ENCODE measurements around the gene THTPA.

The THTPA gene

DNA sequence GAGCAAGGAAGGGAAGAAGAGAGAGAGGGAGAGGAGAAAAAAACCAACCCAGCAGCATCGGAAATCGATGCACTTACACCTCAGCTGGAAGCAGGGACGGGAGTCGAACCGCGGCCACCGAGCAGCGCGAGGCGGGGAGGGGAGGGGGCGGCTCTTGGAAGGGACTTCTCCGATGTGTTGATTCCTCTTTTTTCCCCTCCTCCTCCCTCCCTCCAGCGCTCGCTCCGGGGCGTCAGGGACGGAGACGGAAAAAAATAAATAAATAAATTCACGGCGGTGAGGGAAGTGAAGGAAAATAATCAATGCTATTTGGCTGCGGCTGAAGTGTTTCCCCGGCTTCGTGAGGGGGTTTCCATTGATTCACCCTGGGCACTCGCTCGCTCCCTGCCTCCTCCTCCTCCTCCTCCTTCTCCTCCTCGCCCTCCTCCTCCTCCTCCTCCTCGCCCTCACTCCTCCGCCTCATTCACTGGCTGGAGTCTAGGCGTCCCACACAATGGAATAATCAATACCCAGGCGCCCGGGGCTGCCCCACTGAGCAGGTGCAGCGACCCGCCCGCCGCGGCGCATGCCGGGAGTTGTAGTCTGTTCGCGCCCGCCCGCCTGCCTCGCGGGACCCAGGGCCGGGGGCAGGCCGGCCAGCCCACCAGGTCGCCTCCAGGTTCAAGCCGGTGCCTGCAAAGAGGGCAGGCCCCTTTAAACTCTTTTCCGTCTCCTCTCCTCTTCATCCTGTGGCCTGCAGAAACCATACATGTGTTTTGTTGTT lies 4.6 kb upstream of the THTPA start, which contains the start of gene ZFHX2:
ZFHX2 (minus strand) TSS at position 500 of the 763 bp plus-strand sequence. CDS start 16,440 bp downstream, outside the sequence.
- peak; percentile 38 to 39 for DNase-seq (ENCODE audit: low read depth in 2 of 2)

DNA sequence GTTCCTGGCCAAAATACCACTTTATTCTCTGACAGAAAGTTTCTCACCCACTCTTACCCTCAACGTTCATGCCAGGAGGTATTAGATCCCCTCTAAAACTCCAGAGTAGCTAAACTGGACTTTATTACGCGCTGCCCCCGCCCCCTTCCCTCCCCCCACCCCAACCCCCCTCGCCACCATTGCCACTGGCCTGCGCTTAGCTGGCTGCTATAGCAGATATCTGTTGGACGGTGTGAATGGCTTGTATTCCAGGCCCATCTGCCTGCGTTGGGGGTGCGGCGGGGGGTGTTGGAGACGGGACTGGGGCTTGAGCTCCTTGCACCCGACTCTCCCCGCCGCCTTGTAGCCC lies 564 bp upstream of the THTPA start:
- no peak for DNase-seq (ENCODE audit: low read depth in 2 of 2)

DNA sequence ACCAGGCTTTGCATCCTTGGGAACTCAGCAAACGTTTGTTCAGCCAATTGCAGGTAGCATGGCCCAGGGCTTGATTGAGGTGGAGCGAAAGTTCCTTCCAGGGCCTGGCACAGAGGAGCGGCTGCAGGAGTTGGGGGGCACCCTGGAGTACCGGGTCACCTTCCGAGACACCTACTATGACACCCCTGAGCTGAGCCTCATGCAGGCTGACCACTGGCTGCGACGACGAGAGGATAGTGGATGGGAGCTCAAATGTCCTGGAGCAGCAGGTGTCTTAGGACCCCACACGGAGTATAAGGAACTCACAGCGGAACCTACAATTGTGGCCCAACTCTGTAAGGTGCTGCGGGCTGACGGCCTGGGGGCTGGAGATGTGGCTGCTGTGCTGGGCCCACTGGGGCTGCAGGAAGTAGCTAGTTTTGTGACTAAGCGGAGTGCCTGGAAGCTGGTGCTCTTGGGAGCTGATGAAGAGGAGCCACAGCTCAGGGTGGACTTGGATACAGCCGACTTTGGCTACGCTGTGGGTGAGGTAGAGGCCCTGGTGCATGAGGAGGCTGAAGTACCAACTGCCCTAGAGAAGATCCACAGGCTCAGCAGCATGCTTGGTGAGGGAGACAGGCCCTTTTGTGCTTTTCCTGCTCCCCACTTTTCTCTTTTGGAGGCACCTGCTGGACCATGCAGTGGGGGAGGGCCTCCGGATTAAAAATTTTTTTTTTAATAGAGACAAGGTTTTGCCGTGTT lies 799 bp downstream of the THTPA start:
- DNase-seq (ENCODE audit: low read depth in 2 of 2): no peak

DNA sequence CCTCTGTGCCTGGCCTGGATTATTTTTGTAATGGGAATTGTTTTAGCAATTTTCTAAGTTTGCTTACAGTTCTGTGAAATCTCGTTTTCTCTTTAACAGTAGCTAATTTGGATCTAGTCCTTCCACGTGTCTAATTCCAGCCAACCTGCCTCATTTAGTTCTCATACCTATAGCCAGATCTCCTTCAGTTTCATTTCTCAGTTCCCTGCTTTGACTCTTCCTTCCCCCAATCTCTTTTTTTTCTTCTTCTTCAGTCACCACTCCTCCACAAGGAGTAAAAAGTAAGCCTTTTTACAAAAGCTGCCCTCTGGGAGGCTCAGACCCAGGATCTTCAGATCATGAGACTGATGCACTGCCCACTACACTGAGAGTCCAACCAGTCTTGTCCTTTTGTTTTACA lies 1.4 kb downstream of the THTPA start:
- no peak for DNase-seq (ENCODE audit: low read depth in 2 of 2)

DNA sequence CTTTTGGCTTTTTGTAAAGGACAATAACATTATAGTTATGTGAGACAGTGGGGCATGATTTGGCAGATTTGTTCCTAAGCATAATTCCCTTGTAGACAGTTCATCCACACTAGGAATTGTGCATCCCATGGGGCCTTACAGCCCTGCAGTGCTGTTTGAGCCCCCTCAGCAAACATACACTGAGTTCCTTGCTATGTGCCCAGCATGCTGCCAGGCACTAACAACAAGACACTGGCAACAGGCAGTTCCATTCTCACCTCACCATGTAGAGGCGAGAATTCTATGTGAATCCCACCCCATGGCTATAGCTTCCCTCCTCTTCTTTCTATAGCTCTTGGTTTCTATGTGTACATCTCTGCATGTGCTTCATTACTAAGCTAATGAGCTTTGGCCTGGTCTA lies 1.9 kb downstream of the THTPA start:
- no peak for DNase-seq (ENCODE audit: low read depth in 2 of 2)

DNA sequence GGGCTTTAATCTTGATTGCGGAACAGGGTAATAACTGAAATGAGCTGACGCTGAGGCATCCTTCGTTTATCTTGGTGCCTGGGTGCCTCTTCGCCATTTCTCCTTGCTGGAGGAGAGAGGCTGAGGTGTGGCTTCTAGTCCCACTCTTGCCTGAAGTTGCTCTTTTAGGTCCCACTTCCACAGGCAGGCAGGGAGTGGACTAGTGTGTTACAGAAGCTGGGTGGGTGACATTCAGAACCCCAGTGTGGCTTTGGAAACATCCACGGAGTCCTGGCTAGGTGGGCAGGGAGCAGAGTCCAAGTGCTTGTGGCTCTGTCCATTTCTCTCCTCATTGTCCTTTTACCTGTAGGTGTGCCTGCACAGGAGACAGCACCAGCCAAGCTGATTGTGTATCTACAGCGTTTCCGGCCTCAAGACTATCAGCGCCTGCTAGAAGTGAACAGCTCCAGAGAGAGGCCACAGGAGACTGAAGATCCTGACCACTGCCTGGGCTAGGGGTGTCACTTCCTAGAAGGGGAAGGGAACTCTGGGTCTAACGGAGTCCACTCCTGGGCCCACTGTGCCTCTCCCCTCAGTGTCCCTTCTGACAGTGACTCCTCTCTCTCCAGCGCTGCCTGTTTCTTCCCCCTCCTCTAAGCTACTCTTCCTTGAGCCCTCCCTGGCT lies 2.4 kb downstream of the THTPA start:
- DNase-seq (ENCODE audit: low read depth in 2 of 2): no peak

DNA sequence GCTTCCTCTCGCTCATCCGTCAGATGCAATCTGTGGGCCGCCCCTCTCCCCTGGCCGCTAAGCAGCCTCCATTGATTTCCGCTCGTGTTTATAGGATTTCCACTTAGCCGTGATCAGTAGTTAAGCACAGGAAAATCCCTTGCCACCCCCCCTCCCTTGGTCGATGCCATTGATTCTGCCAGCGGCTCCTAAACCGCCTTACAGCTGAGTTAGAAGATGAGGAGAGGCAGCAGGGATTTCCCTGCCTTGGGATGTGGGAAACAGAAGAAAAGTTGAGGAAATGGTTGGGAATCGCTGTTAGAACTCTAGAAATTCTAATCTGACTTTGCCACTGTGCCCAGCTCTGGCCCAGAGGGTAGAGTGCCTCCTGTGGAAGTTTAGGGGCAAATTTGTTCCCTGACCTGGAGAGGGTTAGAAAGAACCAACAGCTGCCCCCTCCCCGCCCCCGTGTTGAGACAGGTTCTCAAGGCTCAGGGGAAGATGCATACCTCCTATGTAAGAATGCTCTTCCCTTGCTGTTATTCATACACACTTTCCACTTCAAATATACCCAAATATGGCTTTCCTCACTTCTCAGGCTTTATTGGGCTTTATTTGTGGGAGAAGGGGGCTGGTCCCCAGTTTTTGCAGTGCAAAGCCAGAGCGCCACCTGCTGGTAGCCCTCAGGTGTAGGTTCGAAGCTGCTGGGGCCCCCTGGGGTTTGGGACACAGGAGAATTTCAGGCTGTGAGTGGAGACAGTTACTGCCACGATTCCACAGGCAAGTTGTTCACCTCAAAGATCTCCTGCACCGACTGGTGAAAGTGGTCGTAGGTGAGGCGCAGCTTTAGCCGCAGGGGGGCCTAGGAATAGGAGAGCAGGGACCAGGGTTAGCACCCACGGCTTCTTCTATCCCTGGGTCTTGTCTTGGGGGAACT lies 3.2 kb downstream of the THTPA start:
- DNase-seq (ENCODE audit: low read depth in 2 of 2): peak; percentile 15 to 54

DNA sequence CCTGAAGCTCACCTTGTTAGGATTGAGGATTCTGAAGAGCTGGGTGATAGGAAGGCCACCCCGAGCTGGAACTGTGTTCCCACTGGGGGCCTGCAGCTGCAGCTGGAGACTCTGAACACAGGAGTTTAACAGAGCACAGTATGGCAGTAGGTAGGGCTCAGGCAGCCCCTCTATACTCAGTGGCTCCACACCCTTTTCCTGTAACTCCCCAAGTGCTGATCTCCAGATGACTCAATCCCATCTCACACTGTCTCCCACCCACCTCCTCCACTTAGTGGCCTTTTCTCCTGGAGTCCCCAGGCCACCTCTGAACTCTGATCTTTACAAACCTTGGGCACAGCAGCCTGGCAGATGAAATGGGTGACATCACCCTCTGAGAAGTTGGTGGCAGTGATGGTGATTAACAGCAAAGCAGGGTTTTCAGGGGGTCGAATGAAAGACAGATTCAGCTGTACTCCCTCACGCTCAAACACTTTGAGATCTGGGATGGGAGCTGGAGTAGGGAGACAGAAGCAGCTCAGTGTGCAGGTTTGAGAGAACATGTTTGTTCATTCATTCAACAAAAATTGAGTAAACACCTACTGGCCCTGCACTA lies 4.0 kb downstream of the THTPA start:
- DNase-seq (ENCODE audit: low read depth in 2 of 2): no peak

DNA sequence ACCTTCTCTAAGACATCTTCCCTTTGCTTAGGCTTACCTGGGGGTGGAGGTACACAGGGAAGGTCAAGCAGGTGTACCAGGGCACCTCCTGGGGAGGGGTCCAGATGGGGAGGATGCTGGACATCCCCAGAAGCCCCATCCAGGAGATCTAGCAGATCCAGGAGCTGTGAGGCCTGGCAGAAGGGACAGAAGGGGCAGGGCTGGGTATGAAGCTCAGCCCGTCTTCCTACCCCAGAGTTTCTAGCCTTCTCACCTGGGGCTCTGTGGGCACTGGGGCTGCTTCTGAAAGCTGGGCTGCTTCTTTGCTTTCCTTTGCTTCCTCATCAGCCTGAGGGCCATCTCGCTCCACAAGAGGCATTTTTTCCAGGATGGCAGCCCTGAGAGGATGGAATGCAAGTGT lies 5.2 kb downstream of the THTPA start:
- no peak for DNase-seq (ENCODE audit: low read depth in 2 of 2)

DNA sequence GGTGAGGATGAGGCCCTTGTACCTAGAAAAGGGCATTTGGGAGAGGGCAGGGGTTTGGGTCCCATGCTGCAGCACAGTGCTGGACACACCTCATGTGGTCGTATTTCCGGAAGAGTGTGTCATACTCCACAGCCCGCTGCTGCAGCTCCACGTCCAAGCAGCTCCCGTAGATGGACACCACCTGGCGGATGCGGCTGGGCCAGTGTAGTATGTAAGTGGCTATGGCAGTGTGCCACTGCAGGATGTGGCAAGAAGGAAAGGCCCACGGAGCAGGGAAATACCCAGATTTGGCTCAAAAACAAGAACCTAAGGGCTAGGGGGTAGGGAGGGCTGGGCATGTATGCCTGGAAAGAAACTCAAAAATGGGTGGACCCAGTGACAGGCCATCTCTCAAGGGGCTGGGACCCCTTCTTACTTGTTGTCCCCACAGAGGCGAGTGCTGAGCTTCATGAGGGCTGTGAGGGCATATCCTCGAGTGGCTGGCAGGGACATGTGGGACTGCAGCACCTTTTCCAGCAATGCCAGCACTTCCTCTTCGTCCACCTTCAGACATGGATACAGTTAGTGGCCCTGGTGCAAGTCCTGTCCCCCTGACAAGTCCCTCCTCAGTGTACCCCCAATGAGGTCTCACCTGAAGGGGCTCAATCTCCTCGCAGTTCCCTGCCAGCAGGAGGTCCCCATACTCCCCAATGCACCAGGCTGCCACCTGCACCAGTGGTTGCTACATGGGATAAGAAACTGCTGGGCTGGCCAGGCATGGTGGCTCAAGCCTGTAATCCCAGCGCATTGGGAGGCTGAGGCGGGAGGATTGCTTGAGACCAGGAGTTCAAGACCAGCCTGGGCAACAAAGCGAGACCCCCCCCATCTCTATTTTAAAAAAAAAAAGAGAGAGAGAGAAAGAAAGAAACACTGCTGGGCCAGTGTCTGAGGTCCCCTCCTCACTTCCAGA lies 6.1 kb downstream of the THTPA start:
- DNase-seq (ENCODE audit: low read depth in 2 of 2): no peak

DNA sequence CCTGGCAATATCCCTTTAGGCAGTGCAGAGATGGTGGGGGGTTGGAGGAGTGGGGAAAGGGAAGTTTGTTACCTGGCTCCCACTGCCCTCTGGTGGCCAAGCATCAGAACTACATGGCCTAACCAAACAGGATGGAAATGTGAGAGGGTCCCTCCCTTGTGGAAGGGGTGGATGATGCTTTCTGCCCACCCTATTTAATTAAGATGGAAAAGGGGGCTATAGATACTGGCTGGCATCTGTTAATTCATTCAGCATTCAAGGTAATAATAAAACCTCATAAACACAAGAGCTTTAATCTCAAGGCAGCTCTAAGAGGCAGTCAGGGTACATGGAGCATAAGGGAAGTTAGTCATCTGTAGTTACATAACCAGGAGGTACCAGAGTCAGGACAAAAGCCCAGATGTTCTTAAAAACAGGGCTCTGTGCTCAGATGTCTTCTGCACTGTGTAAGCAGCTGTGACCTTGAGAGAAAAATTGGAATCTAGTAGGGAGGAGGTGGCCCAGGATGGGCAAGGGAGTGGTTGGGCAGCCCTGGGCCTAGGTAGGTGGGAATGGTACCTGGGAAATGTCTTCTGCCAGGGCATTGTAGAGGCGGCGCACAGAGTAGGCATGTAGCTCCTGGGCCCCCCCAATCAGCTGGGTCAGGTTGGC lies 6.9 kb downstream of the THTPA start:
- peak; percentile 23 to 39 for DNase-seq (ENCODE audit: low read depth in 2 of 2)

DNA sequence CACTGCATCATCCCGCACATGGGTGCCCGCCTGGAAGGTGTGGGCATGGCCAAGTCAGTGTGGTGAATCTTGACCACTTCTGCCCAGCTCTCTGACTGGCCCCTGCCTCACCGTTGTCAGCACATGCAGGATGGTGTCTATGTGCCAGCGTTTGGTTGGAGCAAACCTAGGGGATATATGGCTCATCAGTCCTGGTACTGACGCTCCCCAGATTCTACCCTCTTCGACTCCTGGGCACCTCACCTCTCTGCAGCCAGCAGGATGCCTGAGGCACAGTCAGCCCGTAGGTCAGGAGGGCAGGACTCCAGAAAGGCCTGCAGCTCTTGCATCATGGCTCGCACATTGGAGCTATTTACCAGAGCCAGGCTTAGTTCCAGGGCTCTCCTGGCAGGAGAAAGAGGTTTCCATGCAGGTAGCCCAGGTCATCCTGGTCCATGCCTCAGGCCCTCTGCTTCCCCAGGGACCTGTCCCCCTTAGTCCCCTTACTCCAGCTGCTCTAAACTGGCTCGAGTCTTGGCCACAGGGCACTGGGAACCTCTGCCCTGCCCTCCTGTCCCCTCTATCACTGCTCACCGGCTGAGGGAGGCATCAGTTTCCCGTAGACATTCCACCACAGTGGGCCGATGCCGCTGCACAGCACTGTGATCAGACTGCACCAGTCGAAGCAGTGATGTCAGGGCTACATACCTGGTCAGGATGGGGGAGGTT lies 7.6 kb downstream of the THTPA start:
- no peak for DNase-seq (ENCODE audit: low read depth in 2 of 2)

DNA sequence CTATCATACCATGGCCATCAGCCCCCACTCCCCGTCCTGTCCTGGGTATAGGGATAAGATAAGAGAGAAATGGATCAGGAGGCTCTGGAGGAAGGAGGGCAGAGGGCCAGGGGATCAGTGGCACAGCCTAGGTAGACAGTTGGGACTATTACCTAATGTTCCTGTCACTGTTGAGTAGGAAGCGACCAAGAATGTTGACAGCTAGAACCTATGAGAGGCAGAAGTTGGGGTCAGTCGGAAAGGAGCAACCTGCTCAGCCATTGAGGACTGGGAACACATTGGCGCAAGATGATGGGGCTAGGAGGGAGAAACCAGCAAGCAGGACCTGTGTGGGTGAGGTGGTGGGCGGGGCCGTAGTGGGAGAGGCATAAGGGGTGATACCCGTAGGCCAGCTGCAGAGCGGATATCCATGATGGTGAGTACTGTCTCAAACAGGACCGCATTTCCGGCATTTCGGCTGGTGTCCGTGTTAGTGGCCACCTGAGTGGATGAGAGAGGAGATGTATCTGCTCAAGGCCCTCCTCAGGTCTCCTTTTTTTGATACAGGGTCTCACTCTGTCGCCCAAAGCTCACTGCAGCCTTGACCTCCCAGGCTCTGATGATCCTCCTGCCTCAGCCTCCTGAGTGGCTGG lies 8.2 kb downstream of the THTPA start:
- DNase-seq (ENCODE audit: low read depth in 2 of 2): no peak

DNA sequence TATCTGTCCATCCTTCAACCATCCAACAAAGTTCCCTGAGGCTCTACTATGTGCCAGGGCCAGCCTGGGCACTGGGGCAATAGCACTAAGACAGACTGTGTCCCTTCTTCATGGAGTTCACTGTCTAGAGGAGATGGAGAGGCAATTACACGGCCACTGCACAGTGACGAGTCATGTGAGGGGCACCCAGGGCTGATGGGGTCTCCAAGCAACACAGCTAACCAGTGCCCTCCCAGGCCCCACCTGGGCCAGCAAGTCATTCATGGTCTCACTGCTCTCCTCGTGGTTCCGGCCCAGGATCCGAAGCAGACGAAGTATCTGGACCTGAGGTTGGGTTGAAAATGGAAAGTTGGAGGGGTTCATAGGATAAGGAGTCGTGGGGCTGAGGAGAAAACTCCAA lies 8.8 kb downstream of the THTPA start:
- no peak for DNase-seq (ENCODE audit: low read depth in 2 of 2)

DNA sequence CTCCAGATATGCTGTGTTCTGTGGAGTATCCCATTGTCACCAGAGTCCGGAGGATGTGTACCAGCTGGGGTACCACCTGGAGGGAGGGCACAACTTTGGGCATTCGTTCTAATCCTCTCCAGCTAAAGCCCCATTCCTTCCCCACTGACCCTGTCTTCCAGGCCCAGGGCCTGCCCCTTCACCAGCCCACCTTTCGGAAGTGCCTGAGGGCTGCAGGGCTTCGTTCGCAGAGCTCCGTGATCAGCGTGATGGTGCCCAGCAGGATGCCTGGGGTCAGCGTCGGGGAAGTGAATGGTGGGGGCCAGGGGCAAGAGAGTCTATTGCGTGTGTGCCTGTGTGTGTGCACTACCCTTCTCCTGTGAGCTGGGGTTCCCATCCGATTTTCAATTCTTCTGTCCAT lies 9.6 kb downstream of the THTPA start:
- DNase-seq (ENCODE audit: low read depth in 2 of 2): no peak

DNA sequence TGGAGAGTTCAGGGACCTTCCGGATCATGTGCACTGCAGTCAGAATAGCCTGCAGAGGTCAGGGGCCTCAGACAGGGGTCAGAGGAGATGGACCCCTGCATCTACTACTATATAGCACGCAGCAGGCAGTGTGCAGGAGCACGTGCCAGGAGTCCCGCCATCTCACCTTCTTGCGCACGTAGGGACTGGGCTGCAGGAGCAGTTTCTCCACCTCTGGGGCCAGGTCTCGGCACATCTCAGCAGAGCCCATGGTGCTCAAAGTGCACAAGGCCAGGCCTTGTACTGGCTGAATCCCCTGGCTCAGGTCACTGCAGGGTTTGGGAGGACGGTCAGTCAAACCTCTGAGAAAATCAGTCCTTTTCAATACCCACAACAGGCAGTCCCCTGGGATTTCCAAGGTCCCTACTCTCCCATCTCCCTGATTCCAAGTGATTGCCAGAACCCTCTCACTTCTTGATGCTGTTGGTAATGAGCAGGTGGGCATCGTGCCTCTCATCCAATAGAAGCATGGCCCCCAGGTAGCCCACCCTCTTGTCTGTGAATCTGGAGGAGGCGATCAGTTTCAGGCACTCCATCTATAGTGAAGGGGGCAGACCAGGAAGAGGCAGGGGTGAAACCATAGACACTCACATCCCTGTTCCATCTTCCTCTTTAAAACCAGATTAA lies 10.2 kb downstream of the THTPA start:
- no peak for DNase-seq (ENCODE audit: low read depth in 2 of 2)

DNA sequence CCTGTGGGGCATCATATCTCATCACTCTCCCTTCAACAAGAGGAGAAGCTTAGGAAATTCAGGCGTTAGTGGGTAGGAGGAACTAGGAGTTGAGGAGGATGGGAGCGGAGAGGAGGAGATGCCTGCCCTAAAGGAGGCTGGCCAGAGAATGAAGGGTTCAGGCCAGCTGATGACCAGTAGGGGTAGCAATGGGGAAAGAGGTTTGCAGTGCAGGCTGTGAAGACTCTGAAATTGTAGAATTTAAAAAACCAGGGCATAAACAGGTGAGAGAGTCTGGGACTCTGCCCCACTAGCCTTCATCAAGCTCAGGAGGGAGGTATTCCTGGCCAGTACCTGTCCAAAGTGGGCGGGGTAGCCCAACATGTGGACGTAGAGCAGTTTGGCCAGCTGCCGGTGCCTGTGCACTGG lies 10.7 kb downstream of the THTPA start:
- no peak for DNase-seq (ENCODE audit: low read depth in 2 of 2)
